WTC11 (cell line): ENCODE measurements around the gene PRDM1. TPM values are rescaled to one million over a fixed set of nuclear protein-coding genes. Genes with fewer than 3 reads are reported as not detected.

ENCODE experiments used
- ATAC-seq: fragments of 200-7000 bp; cut with Tn5 transposase; 2 replicates; pipeline ENCODE4 v1.10.0; 2021; ENCODE audit warnings: mild to moderate bottlenecking, moderate library complexity
- CTCF ChIA-PET: fragments of 300-600 bp; sonication (Branson Sonifier 250); formaldehyde crosslinking; loops from one replicate; lab custom pipeline; 2021; ENCODE audit warnings: antibody characterized with exemption; lab: Charles Lee
- POLR2A ChIA-PET: fragments of 350-600 bp; sonication (Branson Sonifier 250); formaldehyde crosslinking; loops from one replicate; lab custom pipeline; 2021; ENCODE audit warnings: antibody characterized with exemption; lab: Charles Lee
- DNase-seq: peaks from one replicate; pipeline ENCODE4 v3.0.0; 2021; ENCODE audit warnings: low spot score
- H3K27ac Mint-ChIP-seq: 2 replicates; pipeline ENCODE4 v1.8.0; 2021; ENCODE audit warnings: mixed read lengths
- H3K27me3 Mint-ChIP-seq: 2 replicates; pipeline ENCODE4 v1.8.0; 2021; ENCODE audit warnings: low read depth, mild to moderate bottlenecking, moderate library complexity, mixed read lengths
- H3K36me3 Mint-ChIP-seq: 2 replicates; pipeline ENCODE4 v1.8.0; 2021; ENCODE audit warnings: mixed read lengths
- H3K4me1 Mint-ChIP-seq: 2 replicates; pipeline ENCODE4 v1.8.0; 2022; ENCODE audit warnings: mixed read lengths
- H3K4me3 Mint-ChIP-seq: 2 replicates; pipeline ENCODE4 v1.8.0; 2021; ENCODE audit warnings: mild to moderate bottlenecking, moderate library complexity, mixed read lengths
- H3K9me3 Mint-ChIP-seq: 2 replicates; pipeline ENCODE4 v1.8.0; 2021; ENCODE audit warnings: mixed read lengths
- E2F1 ChIP-seq: sonication (generic); formaldehyde crosslinking; IDR thresholded peaks from 2 replicates; pipeline ENCODE4 v1.8.0; 2022; ENCODE audit warnings: mild to moderate bottlenecking, missing genetic modification reagents
- E2F4 ChIP-seq: sonication (generic); formaldehyde crosslinking; IDR thresholded peaks from 2 replicates; pipeline ENCODE4 v1.8.1; 2022; ENCODE audit warnings: low read depth, mild to moderate bottlenecking, moderate library complexity, missing genetic modification reagents, borderline replicate concordance
- ELF4 ChIP-seq: sonication (generic); formaldehyde crosslinking; IDR thresholded peaks from 2 replicates; pipeline ENCODE4 v1.8.1; 2022; ENCODE audit warnings: low read depth, mild to moderate bottlenecking, moderate library complexity, missing genetic modification reagents
- EMX1 ChIP-seq: fragments of 250-450 bp; sonication (Bioruptor Pico); IDR thresholded peaks from 2 replicates; pipeline ENCODE4 v1.8.0; 2021; ENCODE audit warnings: mild to moderate bottlenecking
- HMGA2 ChIP-seq: fragments of 250-450 bp; sonication (Bioruptor Pico); IDR thresholded peaks from 2 replicates; pipeline ENCODE4 v1.4.0; 2021; ENCODE audit warnings: mild to moderate bottlenecking, moderate library complexity
- JAZF1 ChIP-seq: fragments of 250-450 bp; sonication (Bioruptor Pico); IDR thresholded peaks from 2 replicates; pipeline ENCODE4 v1.9.0; 2021; ENCODE audit warnings: moderate library complexity, mild to moderate bottlenecking, inconsistent platforms
- NFATC4 ChIP-seq: fragments of 250-450 bp; sonication (Bioruptor Pico); IDR thresholded peaks from 2 replicates; pipeline ENCODE4 v1.9.0; 2021; ENCODE audit warnings: mild to moderate bottlenecking
- RORB ChIP-seq: fragments of 250-450 bp; sonication (Bioruptor Pico); IDR thresholded peaks from 2 replicates; pipeline ENCODE4 v1.9.0; 2021; ENCODE audit warnings: mild to moderate bottlenecking
- SOX15 ChIP-seq: fragments of 250-450 bp; sonication (Bioruptor Pico); IDR thresholded peaks from 2 replicates; pipeline ENCODE4 v1.9.0; 2021; ENCODE audit warnings: mild to moderate bottlenecking
- USF2 ChIP-seq: sonication (generic); formaldehyde crosslinking; IDR thresholded peaks from 2 replicates; pipeline ENCODE4 v1.8.1; 2023; ENCODE audit warnings: mild to moderate bottlenecking, missing genetic modification reagents, moderate library complexity
- ZNF121 ChIP-seq: sonication (generic); formaldehyde crosslinking; IDR thresholded peaks from 2 replicates; pipeline ENCODE4 v1.8.0; 2023; ENCODE audit warnings: missing genetic modification reagents
- ZNF317 ChIP-seq: sonication (generic); formaldehyde crosslinking; IDR thresholded peaks from 2 replicates; pipeline ENCODE4 v1.8.1; 2023; ENCODE audit warnings: low read depth, mild to moderate bottlenecking, moderate library complexity, missing genetic modification reagents, borderline replicate concordance
- ZNF512 ChIP-seq: sonication (generic); formaldehyde crosslinking; IDR thresholded peaks from 2 replicates; pipeline ENCODE4 v1.8.1; 2022; ENCODE audit warnings: missing genetic modification reagents, borderline replicate concordance
- total RNA-seq: library from RNA; stranded (reverse); gene quantifications from 3 replicates; pipeline ENCODE4 v1.2.3, GENCODE V29; 2021
- TF ChIP-seq, protein P1 (sequence below): sonication (generic); formaldehyde crosslinking; IDR thresholded peaks from 2 replicates; pipeline ENCODE4 v1.8.1; 2023; ENCODE audit warnings: mild to moderate bottlenecking, missing genetic modification reagents, moderate library complexity
- TF ChIP-seq, protein P2 (sequence below): fragments of 250-450 bp; sonication (Bioruptor Pico); IDR thresholded peaks from 2 replicates; pipeline ENCODE4 v2.1.2; 2022; ENCODE audit warnings: mild to moderate bottlenecking, moderate library complexity
- TF ChIP-seq, protein P3 (sequence below): fragments of 250-450 bp; sonication (Bioruptor Pico); IDR thresholded peaks from 2 replicates; pipeline ENCODE4 v1.9.0; 2021; ENCODE audit warnings: mild to moderate bottlenecking
- TF ChIP-seq, protein P4 (sequence below): sonication (generic); formaldehyde crosslinking; IDR thresholded peaks from 2 replicates; pipeline ENCODE4 v1.8.0; 2023; ENCODE audit warnings: mild to moderate bottlenecking, missing genetic modification reagents
- TF ChIP-seq, protein P5 (sequence below): sonication (generic); formaldehyde crosslinking; IDR thresholded peaks from 2 replicates; pipeline ENCODE4 v1.8.1; 2023; ENCODE audit warnings: mild to moderate bottlenecking, missing genetic modification reagents

The PRDM1 gene
- total RNA-seq, 1 experiment from 2014 or later: 1.8 TPM

DNA sequence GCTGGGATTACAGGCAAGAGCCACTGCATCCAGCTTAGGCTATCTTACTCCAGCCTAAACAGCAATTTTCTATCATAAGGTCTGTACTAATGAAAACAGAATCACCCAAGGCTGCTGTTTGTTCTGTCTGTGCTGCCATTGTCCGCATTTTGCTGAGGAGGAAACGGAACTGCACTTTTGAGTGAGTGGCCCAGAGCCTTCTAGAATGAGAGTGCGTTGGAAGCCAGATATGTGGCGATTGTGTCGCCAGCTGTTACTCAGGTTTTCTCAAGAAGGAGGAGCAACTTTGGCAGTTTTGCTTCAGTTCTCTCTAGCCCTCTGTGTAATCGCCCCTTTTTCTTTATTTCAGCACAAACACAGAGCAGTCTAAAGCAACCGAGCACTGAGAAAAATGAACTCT is 18.3 kb downstream of the PRDM1 start (continued):
- TF ChIP-seq USF2 (CRISPR knock-in tag) (no peak), ZNF121 (CRISPR knock-in tag) (no peak), ZNF317 (CRISPR knock-in tag) (no peak)
- TF ChIP-seq, protein P1, sequence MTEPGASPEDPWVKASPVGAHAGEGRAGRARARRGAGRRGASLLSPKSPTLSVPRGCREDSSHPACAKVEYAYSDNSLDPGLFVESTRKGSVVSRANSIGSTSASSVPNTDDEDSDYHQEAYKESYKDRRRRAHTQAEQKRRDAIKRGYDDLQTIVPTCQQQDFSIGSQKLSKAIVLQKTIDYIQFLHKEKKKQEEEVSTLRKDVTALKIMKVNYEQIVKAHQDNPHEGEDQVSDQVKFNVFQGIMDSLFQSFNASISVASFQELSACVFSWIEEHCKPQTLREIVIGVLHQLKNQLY: no peak

GRCh38 chr6:106104941-106105340 is 18.8 kb downstream of the PRDM1 start:
- H3K27me3 Mint-ChIP-seq: peaks cover 8% of the 10 kb centered on the region
- H3K4me3 Mint-ChIP-seq: no peak overlapping the region
- ChIA-PET CTCF (no interaction called here), POLR2A (no interaction called here)
- no peaks in the 10 kb centered on the region for H3K36me3 Mint-ChIP-seq
- ATAC-seq: no peak
- H3K9me3 Mint-ChIP-seq: no peaks in the 10 kb centered on the region
- no peak for DNase-seq
- no peak overlapping the region for H3K27ac Mint-ChIP-seq
- TF ChIP-seq ZNF512 (CRISPR knock-in tag): no peak
- TF ChIP-seq SOX15 (CRISPR knock-in tag): no peak
- TF ChIP-seq, protein P2, sequence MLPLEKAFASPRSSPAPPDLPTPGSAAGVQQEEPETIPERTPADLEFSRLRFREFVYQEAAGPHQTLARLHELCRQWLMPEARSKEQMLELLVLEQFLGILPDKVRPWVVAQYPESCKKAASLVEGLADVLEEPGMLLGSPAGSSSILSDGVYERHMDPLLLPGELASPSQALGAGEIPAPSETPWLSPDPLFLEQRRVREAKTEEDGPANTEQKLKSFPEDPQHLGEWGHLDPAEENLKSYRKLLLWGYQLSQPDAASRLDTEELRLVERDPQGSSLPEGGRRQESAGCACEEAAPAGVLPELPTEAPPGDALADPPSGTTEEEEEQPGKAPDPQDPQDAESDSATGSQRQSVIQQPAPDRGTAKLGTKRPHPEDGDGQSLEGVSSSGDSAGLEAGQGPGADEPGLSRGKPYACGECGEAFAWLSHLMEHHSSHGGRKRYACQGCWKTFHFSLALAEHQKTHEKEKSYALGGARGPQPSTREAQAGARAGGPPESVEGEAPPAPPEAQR: no peak
- TF ChIP-seq, protein P3, sequence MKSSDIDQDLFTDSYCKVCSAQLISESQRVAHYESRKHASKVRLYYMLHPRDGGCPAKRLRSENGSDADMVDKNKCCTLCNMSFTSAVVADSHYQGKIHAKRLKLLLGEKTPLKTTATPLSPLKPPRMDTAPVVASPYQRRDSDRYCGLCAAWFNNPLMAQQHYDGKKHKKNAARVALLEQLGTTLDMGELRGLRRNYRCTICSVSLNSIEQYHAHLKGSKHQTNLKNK (CRISPR knock-in tag): no peak
- no peak for TF ChIP-seq EMX1 (CRISPR knock-in tag)
- TF ChIP-seq, protein P4, sequence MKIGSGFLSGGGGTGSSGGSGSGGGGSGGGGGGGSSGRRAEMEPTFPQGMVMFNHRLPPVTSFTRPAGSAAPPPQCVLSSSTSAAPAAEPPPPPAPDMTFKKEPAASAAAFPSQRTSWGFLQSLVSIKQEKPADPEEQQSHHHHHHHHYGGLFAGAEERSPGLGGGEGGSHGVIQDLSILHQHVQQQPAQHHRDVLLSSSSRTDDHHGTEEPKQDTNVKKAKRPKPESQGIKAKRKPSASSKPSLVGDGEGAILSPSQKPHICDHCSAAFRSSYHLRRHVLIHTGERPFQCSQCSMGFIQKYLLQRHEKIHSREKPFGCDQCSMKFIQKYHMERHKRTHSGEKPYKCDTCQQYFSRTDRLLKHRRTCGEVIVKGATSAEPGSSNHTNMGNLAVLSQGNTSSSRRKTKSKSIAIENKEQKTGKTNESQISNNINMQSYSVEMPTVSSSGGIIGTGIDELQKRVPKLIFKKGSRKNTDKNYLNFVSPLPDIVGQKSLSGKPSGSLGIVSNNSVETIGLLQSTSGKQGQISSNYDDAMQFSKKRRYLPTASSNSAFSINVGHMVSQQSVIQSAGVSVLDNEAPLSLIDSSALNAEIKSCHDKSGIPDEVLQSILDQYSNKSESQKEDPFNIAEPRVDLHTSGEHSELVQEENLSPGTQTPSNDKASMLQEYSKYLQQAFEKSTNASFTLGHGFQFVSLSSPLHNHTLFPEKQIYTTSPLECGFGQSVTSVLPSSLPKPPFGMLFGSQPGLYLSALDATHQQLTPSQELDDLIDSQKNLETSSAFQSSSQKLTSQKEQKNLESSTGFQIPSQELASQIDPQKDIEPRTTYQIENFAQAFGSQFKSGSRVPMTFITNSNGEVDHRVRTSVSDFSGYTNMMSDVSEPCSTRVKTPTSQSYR (CRISPR knock-in tag): no peak
- no peak for TF ChIP-seq E2F4
- no peak for TF ChIP-seq ELF4
- no peak for TF ChIP-seq JAZF1
- TF ChIP-seq RORB (CRISPR knock-in tag): no peak
- no peak for TF ChIP-seq E2F1 (CRISPR knock-in tag)
- no peak for TF ChIP-seq NFATC4 (CRISPR knock-in tag)
- no peak for TF ChIP-seq ZNF121 (CRISPR knock-in tag)
- TF ChIP-seq, protein P5, sequence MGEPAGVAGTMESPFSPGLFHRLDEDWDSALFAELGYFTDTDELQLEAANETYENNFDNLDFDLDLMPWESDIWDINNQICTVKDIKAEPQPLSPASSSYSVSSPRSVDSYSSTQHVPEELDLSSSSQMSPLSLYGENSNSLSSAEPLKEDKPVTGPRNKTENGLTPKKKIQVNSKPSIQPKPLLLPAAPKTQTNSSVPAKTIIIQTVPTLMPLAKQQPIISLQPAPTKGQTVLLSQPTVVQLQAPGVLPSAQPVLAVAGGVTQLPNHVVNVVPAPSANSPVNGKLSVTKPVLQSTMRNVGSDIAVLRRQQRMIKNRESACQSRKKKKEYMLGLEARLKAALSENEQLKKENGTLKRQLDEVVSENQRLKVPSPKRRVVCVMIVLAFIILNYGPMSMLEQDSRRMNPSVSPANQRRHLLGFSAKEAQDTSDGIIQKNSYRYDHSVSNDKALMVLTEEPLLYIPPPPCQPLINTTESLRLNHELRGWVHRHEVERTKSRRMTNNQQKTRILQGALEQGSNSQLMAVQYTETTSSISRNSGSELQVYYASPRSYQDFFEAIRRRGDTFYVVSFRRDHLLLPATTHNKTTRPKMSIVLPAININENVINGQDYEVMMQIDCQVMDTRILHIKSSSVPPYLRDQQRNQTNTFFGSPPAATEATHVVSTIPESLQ (CRISPR knock-in tag): no peak
- no peak for TF ChIP-seq HMGA2 (CRISPR knock-in tag)
- H3K4me1 Mint-ChIP-seq: peaks cover 17% of the 10 kb centered on the region
